RPMI8226 (cell line): Measurements from ENCODE around the gene RARS1.

Experiments used
- DNase-seq: peaks from one replicate; pipeline ENCODE4 v3.0.0-alpha.2; 2015

The RARS1 gene

GRCh38 chr5:168486136-168486879, at the start of gene RARS1:
Gene RARS1, plus strand, starts transcription at chr5:168486471. Its CDS starts 28 bp downstream, at chr5:168486499.
- DNase-seq = peak; percentile 94

GRCh38 chr5:168438349-168438748, 47.9 kb upstream of the RARS1 start:
- no peak for DNase-seq

- no peak for DNase-seq
Observed at GRCh38 chr5:168443533-168443932, 42.7 kb upstream of the RARS1 start.

- no peak for DNase-seq
Observed at GRCh38 chr5:168443950-168444700, 42.1 kb upstream of the RARS1 start.

- no peak for DNase-seq
Observed at GRCh38 chr5:168446983-168447619, 39.2 kb upstream of the RARS1 start.

GRCh38 chr5:168447808-168448207, 38.5 kb upstream of the RARS1 start:
- no peak for DNase-seq

- no peak for DNase-seq
Observed at GRCh38 chr5:168449166-168449565, 37.1 kb upstream of the RARS1 start.

- DNase-seq = no peak
Observed at GRCh38 chr5:168451565-168451964, 34.7 kb upstream of the RARS1 start.

GRCh38 chr5:168455201-168455600, 31.1 kb upstream of the RARS1 start:
- no peak for DNase-seq

GRCh38 chr5:168457542-168457941, 28.7 kb upstream of the RARS1 start:
- DNase-seq = no peak

GRCh38 chr5:168460606-168461005, 25.7 kb upstream of the RARS1 start:
- DNase-seq = no peak

GRCh38 chr5:168463081-168463480, 23.2 kb upstream of the RARS1 start:
- DNase-seq = no peak

- DNase-seq = no peak
Observed at GRCh38 chr5:168464214-168464613, 22.1 kb upstream of the RARS1 start.

- DNase-seq = no peak
Observed at GRCh38 chr5:168464641-168465040, 21.6 kb upstream of the RARS1 start.

- DNase-seq = no peak
Observed at GRCh38 chr5:168467755-168468330, 18.4 kb upstream of the RARS1 start.

GRCh38 chr5:168468836-168469235, 17.4 kb upstream of the RARS1 start:
- DNase-seq = no peak

GRCh38 chr5:168469816-168470215, 16.5 kb upstream of the RARS1 start:
- no peak for DNase-seq

GRCh38 chr5:168471785-168472184, 14.5 kb upstream of the RARS1 start:
- DNase-seq = no peak

- DNase-seq = no peak
Observed at GRCh38 chr5:168472329-168472728, 13.9 kb upstream of the RARS1 start.

GRCh38 chr5:168474319-168474718, 12.0 kb upstream of the RARS1 start:
- no peak for DNase-seq

GRCh38 chr5:168477060-168477459, 9.2 kb upstream of the RARS1 start:
- DNase-seq = no peak

GRCh38 chr5:168479166-168479565, 7.1 kb upstream of the RARS1 start:
- no peak for DNase-seq

GRCh38 chr5:168480601-168481000, 5.7 kb upstream of the RARS1 start:
- no peak for DNase-seq
